NT2/D1 (cell line): ENCODE measurements around the gene SLC35E4.
A peak's percentile ranks its signal among the peaks of the same experiment; 100 is the strongest.

ENCODE experiments used
- DNase-seq: peaks from one replicate; pipeline ENCODE4 v3.0.0-alpha.2; 2011; ENCODE audit warnings: low read depth, low spot score
- H3K27me3 ChIP-seq: 2 replicates; pipeline ENCODE4 v1.6.0; 2011; ENCODE audit warnings: mild to moderate bottlenecking; ENCODE audit not compliant: insufficient read length, insufficient read depth
- H3K36me3 ChIP-seq: 2 replicates; pipeline ENCODE4 v1.6.1; 2011; ENCODE audit warnings: mild to moderate bottlenecking, low read length, mixed read lengths; ENCODE audit not compliant: insufficient read depth, insufficient read length
- H3K4me1 ChIP-seq: 2 replicates; pipeline ENCODE4 v1.5.1; 2011; ENCODE audit not compliant: insufficient read depth, insufficient read length
- H3K4me3 ChIP-seq: 2 replicates; pipeline ENCODE4 v1.5.1; 2011; ENCODE audit warnings: low read depth; ENCODE audit not compliant: insufficient read length
- H3K9ac ChIP-seq: 2 replicates; pipeline ENCODE4 v1.6.0; 2011; ENCODE audit warnings: low read depth; ENCODE audit not compliant: insufficient read length
- H3K9me3 ChIP-seq: 2 replicates; pipeline ENCODE4 v1.5.1; 2011; ENCODE audit warnings: mild to moderate bottlenecking, low read length; ENCODE audit not compliant: insufficient read depth
- SUZ12 ChIP-seq: IDR thresholded peaks from 2 replicates; pipeline ENCODE4 v1.6.1; 2011; ENCODE audit not compliant: insufficient read length, insufficient read depth; ENCODE audit errors: extremely low read depth
- YY1 ChIP-seq: IDR thresholded peaks from 2 replicates; pipeline ENCODE4 v1.6.1; 2011; ENCODE audit not compliant: insufficient read length, insufficient read depth
- ZNF274 ChIP-seq: IDR thresholded peaks from 2 replicates; pipeline ENCODE4 v1.6.1; 2011; ENCODE audit warnings: mild to moderate bottlenecking, low read depth, low read length

Gene SLC35E4

DNA sequence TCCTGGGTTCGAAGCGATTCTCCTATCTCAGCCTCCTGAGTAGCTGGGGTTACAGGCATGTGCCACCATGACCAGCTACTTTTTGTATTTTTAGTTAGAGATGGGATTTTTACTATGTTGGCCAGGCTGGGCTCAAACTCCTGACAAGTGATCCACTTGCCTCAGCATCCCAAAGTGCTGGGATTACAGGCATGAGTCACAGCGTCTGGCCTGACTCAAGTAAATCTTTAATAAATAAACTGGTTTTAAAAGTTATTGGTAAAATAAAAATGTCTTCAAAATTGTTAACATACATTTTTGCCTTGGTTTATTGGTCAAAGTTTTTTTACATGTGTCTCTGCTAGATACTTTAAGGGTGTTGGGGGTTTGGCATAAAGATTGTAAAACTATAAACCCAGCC, 36.6 kb upstream of the SLC35E4 start:
- Histone ChIP-seq H3K9ac (no peak overlapping the region), H3K9me3 (peaks cover 3% of the 10 kb centered on the region; the same call in 1 of the 2 replicates), H3K27me3 (no peaks in the 10 kb centered on the region), H3K4me3 (no peak overlapping the region), H3K36me3 (no peaks in the 10 kb centered on the region), H3K4me1 (no peaks in the 10 kb centered on the region)
- DNase-seq = no peak
- TF ChIP-seq ZNF274 (no peak), YY1 (no peak), SUZ12 (no peak)

DNA sequence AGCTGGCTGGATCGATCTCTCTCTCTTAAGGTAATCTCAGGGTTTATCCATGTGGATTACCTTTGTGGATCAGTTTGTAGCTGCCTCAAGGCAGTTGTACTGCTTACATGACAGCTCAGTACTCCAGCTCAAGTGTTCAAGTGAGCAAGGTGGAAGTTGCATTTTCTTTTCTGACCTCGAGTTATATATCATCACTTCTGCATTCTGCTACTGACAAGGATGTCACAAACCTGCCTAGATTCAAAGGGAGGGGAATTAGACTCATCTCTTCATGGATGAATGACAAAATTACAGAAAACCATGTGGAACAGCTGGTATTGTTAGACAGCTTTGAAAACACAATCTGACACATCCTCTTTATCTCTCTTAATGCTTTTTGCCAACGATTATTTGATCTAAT, 34.7 kb upstream of the SLC35E4 start:
- TF ChIP-seq YY1 = no peak

DNA sequence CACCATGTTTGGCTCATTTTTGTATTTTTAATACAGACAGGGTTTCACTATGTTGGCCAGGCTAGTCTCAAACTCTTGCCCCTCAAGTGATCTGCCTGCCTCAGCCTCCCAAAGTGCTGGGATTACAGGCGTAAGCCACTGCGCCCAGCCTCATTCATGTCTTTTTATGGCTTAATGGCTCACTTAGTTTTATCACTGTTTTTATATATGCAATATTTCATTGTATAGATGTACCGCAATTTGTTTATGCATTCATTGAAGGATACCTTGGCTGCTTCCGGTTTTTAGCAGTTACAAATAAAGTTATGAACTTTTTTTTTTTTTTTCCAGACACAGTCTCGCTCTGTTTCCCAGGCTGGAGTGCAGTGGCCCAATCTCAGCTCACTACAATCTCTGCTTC, 34.1 kb upstream of the SLC35E4 start:
- Histone ChIP-seq H3K4me1 (no peaks in the 10 kb centered on the region), H3K27me3 (no peaks in the 10 kb centered on the region), H3K9ac (no peak overlapping the region), H3K4me3 (no peak overlapping the region), H3K36me3 (no peaks in the 10 kb centered on the region), H3K9me3 (peaks cover 3% of the 10 kb centered on the region; the same call in 1 of the 2 replicates)
- TF ChIP-seq SUZ12 (no peak), ZNF274 (no peak), YY1 (no peak)
- DNase-seq = no peak

More for the DNA sequence above, 34.7 kb upstream of the SLC35E4 start:
- H3K27me3 ChIP-seq = no peaks in the 10 kb centered on the region
- H3K36me3 ChIP-seq = no peaks in the 10 kb centered on the region
- peaks cover 3% of the 10 kb centered on the region; the same call in 1 of the 2 replicates for H3K9me3 ChIP-seq
- DNase-seq = no peak
- no peaks in the 10 kb centered on the region for H3K4me1 ChIP-seq
- no peak overlapping the region for H3K9ac ChIP-seq
- H3K4me3 ChIP-seq = no peak overlapping the region

DNA sequence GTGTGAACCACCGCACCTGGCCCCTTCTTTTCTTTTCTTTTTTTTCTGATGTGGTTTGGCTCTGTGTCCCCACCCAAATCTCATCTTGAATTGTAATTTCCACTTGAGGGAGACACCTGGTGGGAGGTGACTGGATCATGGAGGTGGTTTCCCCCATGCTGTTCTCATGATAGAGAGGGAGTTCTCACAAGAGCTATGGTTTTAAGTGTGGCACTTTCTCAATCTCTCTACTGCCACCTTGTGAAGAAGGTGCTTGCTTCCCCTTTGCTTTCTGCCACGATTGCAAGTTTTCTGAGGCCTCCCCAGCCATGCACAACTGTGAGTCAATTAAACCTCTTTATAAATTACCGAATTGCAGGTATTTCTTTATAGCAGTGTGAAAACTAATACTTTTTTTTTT, 33.5 kb upstream of the SLC35E4 start:
- no peak for TF ChIP-seq SUZ12
- TF ChIP-seq YY1 = no peak
- no peak for TF ChIP-seq ZNF274
- no peak for DNase-seq
- Histone ChIP-seq H3K36me3 (no peaks in the 10 kb centered on the region), H3K4me3 (no peak overlapping the region), H3K4me1 (no peaks in the 10 kb centered on the region), H3K9me3 (peaks cover 3% of the 10 kb centered on the region; the same call in 1 of the 2 replicates), H3K27me3 (no peaks in the 10 kb centered on the region), H3K9ac (no peak overlapping the region)

DNA sequence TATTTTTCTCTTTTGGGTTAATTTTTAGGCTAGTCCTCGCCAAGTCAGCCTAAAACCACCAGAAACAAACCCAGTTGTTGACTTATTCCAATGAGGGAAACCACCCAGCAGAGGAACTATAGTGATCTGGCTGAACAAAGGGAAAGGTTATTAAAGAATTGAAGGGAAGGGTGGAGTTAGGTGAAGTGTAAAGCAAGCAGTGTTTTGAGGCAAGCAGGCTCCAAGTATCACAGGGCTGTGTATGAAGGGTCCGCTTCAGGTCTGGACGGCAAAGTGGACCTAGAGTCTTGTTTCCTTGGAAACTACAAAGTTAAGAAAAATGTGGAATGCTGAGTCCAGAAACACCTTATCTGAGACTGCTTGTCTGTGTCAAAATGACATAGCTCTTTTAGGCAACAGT, 31.8 kb upstream of the SLC35E4 start:
- Histone ChIP-seq H3K9me3 (no peaks in the 10 kb centered on the region), H3K4me3 (no peak overlapping the region), H3K9ac (no peak overlapping the region), H3K4me1 (no peaks in the 10 kb centered on the region), H3K36me3 (no peaks in the 10 kb centered on the region), H3K27me3 (no peaks in the 10 kb centered on the region)
- no peak for DNase-seq
- TF ChIP-seq SUZ12 = no peak
- TF ChIP-seq ZNF274 = no peak
- TF ChIP-seq YY1 = no peak

DNA sequence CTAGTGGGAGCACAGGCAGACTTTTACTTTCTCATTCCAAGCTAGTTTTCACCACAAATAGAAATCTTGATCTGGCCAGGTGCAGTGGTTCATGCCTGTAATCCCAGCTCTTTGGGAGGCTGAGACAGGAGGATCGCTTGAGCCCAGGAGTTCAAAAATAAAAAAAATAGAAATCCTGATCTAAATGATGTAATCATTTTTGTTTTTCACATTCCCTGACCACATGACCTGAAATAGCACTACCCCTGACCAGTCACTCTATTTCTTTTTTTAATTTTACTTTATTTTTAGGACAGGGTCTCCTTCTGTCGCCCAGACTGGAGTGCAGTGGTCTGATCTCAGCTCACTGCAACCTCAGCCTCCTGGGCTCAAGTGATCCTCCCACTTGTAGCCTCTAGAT, 30.9 kb upstream of the SLC35E4 start:
- H3K9ac ChIP-seq = no peak overlapping the region
- no peak for DNase-seq
- no peaks in the 10 kb centered on the region for H3K27me3 ChIP-seq
- no peak overlapping the region for H3K4me3 ChIP-seq
- no peaks in the 10 kb centered on the region for H3K36me3 ChIP-seq
- TF ChIP-seq ZNF274 (no peak), YY1 (no peak), SUZ12 (no peak)
- peaks cover under 1% of the 10 kb centered on the region for H3K4me1 ChIP-seq
- no peaks in the 10 kb centered on the region for H3K9me3 ChIP-seq

DNA sequence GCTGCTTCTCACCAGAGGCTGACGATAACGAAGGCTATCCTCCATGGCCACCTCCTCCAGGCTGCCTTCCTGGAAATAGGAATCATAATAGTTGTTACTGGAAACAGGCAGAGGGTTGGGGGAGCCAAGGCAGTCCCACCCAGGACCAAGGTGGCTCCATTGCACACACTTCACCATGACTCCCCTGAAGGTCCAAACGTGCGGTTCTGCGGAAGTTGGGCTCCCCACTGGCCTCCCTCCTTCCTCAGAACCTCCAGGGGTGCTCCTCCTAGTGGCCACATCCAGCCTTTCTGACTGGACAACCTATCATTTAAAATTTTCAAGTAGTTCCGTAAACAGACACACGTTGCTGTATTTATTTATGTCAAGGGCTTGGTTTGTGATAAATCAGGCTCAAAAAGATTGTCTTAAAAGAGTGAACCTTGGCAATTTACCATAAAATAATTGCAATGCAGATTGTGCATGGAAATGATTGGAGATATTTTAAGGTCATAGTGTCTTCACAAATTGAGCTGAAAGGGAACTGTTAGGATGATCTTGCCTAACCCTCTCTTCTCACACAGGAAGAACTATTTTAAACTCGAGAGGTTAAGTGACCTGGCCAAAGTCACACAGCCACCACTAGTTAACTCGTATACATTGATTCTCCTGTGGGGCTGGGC, 30.0 kb upstream of the SLC35E4 start:
- no peak for DNase-seq
- H3K9me3 ChIP-seq = no peaks in the 10 kb centered on the region
- no peaks in the 10 kb centered on the region for H3K27me3 ChIP-seq
- no peak overlapping the region for H3K9ac ChIP-seq
- peaks cover 2% of the 10 kb centered on the region for H3K4me1 ChIP-seq
- H3K36me3 ChIP-seq = peaks cover 2% of the 10 kb centered on the region
- peak overlapping the region; percentile 8 for H3K4me3 ChIP-seq
- TF ChIP-seq YY1 (no peak), SUZ12 (no peak), ZNF274 (no peak)
